Measurements from ENCODE around the gene UBE2D3. TPM values are rescaled to one million over a fixed set of nuclear protein-coding genes. Genes with fewer than 3 reads are reported as not detected.
"Not testable (repeated sequence)": the region's sequence is repeated elsewhere in the genome, so short reads cannot be mapped to it uniquely, and the experiment has no call there.

Gene UBE2D3
- total RNA-seq = 301 and 302 TPM in 2 replicates

- DNase-seq (ENCODE audit: low read depth in 2 of 2) = peak; percentile 91 to 97
Measured at GRCh38 chr4:102826890-102827673, at the start of gene UBE2D3. Gene UBE2D3, minus strand, starts transcription at chr4:102827551. Its CDS starts 1,043 bp downstream, at chr4:102826508.

GRCh38 chr4:102871772-102872171, 44.4 kb upstream of the UBE2D3 start:
- no peak for DNase-seq (ENCODE audit: low read depth in 2 of 2)

- no peak for DNase-seq (ENCODE audit: low read depth in 2 of 2)
Measured at GRCh38 chr4:102869569-102870197, 42.3 kb upstream of the UBE2D3 start.

DNA sequence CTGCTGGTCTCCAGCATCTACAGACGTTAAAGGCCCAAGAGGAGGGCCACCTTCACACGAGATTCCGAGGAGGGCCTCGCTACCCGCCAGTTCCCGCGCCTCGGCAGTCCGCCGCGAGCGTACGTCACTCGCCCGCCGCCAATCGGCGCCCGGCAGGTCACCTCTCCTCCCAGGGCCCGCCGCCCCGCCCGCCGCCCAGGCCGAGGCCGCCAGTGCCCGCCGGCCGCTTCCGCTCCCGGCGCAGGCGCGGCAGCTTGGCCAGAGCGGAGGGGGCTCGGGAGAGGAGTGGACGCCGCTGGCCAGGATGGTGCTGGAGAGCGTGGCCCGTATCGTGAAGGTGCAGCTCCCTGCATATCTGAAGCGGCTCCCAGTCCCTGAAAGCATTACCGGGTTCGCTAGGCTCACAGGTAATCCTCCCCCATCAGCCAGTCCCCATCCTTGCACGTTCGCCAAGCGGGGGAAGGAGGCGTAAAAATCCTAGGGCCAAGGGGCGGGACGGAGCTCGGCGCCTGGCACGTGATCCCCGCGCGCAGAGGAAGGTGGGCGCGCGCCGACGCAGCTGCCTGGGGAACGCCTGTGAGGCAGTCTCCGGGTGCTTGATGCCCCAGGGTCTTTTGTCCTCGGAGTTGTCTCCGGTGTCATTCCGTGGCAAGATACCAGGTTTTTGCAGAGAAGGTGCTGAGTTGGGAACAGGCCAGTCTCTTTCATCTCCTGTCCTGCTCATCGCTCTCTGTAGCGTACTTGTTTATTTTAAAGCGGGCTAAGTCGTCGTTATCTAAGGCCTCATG, 41.6 kb upstream of the UBE2D3 start, which contains the start of gene CISD2:
Gene CISD2 (plus strand): TSS at position 212 of the 788 bp plus-strand sequence. CDS start 93 bp downstream, at position 305.
- peak; percentile 72 to 93 for DNase-seq (ENCODE audit: low read depth in 2 of 2)

DNA sequence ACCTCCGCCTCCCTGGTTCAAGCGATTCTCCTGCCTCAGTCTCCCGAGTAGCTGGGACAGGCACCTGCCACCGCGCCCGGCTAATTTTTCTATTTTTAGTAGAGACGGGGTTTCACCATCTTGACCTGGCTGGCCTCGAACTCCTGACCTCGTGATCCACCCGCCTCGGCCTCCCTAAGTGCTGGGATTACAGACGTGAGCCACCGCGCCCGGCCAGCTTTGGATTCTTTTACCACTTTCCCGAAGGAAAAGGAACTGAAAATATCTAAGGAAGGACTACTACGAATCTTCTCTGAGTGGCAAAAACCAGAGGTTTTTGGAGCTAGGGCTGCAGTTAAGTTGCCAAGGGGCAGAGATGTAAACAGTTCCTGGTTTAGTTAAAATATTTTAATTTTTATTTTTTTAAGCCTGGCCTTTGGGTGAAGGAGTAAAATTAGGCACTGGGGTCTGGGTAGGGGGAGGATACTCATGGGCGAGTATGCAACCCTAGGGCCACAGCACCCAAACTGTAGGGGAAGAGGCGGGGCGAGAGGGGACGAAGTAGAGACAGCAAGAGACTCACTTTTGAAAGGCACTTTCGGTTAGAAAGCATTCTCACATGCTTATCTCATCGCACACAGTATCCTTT, 40.9 kb upstream of the UBE2D3 start:
- DNase-seq (ENCODE audit: low read depth in 2 of 2) = no peak

DNA sequence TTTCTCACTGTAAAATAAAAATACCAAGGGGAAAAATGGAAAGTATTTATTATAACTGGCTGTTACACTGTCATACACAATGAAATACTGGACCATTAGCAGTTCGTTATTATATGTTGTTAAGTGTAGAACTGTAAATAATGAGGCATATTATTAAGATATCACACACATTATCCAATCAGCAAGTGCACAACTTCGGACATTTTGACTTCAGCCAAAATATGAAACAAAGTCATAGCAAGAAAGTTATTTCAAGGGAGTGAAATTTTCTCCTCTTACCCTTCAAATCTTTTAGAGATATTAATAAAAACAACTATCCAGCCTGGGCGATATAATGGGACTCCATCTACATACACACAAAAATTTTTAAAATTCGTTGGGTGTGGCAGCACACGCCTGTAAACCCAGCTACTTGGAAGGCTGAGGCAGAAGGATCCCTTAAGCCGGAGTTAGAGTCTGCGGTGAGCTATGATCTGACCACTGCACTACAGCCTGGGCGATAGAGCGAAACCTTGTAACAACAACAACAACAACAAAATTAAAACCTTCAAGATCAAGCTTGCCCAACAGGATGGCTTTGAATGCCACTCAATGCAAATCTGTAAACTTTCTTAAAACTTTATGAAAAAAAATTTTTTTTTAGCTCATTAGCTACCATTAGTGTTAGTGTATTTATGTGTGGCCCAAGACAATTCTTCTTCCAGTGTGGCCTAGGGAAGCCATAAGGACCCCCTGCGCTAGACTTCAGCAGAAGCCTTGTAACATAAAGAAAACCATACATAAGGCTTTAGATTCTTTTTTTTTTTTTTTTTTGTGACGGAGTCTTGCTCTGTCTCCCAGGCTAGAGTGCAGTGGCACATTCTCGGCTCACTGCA, 40.2 kb upstream of the UBE2D3 start:
- DNase-seq (ENCODE audit: low read depth in 2 of 2) = no peak

GRCh38 chr4:102865327-102865726, 38.0 kb upstream of the UBE2D3 start:
- DNase-seq (ENCODE audit: low read depth in 2 of 2) = not testable (repeated sequence)

- no peak for DNase-seq (ENCODE audit: low read depth in 2 of 2)
Measured at GRCh38 chr4:102862747-102863146, 35.4 kb upstream of the UBE2D3 start.

- no peak for DNase-seq (ENCODE audit: low read depth in 2 of 2)
Measured at GRCh38 chr4:102862016-102862415, 34.7 kb upstream of the UBE2D3 start.

DNA sequence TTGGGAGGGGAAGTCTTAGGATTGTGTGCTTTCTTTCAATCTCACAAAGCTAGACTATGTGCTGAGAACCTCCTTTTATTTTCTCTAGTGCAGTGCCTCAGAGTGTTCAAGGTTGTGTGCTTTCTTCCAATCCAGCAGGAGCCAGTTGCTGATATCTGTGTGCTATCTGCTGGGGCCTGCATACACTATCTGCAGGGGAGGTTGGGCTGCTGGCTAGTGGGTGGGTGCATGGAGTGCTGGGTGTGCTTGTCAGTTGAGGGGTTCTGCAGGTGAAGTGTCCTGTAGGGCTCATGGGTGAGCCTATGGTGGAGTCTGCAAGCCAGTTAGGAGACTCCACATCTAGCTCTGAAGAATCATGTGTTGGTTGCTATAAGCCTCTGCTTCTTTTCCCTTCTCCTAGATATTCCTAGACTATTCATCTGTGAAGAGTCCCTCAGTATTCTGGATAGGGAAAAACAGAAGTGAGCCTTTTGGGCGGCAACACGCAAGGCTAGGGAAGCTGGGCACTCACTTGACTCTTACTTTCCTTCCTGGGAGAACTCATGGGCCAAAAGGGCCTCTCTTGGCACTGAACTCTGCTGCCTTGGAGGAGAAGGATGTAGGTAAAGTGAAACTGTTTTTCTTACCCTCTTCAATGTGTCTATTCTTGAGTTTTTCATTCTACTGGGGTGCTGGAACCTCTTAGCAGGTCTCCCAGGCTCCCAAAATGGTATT, 33.4 kb upstream of the UBE2D3 start:
- DNase-seq (ENCODE audit: low read depth in 2 of 2) = no peak

DNA sequence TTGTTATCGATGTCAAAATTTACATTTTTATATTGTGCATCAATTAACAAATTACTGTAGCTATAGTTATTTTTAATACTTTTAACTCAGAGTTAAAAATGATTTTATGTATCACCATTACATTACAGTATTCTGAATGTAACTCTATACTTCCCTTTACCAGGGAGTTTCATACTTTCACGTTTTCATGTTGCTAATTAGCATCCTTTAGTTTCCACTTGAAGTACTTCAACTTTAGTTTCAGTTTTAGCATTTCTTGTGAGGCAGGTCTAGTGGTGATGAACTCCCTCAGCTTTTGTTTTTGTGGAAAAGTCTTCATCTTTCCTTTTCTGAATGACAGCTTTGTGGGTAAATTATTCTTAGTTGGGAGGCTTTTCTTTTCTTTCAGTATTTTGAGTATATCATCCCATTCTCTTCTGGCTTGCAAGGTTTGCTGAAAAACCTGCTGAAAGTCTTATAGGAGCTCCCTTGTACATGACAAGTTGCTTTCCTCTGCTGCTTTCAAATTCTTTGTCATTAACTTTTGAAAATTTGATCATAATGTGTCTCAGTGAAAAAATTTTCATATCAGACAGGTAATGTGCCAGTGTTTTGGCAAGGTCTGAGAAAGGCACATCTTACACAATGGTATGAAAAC, 31.6 kb upstream of the UBE2D3 start:
- DNase-seq (ENCODE audit: low read depth in 2 of 2) = no peak

- no peak for DNase-seq (ENCODE audit: low read depth in 2 of 2)
Measured at GRCh38 chr4:102850370-102850769, 23.0 kb upstream of the UBE2D3 start.

GRCh38 chr4:102849579-102850104, 22.3 kb upstream of the UBE2D3 start:
- no peak for DNase-seq (ENCODE audit: low read depth in 2 of 2)

- DNase-seq (ENCODE audit: low read depth in 2 of 2) = no peak
Measured at GRCh38 chr4:102847687-102848086, 20.3 kb upstream of the UBE2D3 start.

DNA sequence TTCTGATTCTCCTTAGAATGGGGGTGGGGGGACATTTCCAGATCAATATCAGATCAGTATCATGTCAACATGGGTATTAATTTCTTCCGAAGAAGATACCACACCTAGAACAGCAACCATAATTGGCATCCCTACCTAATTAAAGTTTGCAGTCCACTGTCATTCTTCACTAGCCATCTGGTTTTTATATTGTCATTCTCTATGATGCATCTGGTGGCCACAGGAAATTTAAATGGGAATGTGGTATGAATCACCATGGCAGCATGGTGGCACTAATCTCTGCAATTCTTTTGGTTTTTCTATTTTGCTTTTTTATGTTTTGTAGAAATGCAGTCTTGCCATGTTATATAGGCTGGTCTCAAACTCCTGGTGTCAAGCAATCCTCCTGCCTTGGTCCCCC, 16.6 kb upstream of the UBE2D3 start:
- no peak for DNase-seq (ENCODE audit: low read depth in 2 of 2)

GRCh38 chr4:102843273-102843672, 15.9 kb upstream of the UBE2D3 start:
- DNase-seq (ENCODE audit: low read depth in 2 of 2) = no peak

DNA sequence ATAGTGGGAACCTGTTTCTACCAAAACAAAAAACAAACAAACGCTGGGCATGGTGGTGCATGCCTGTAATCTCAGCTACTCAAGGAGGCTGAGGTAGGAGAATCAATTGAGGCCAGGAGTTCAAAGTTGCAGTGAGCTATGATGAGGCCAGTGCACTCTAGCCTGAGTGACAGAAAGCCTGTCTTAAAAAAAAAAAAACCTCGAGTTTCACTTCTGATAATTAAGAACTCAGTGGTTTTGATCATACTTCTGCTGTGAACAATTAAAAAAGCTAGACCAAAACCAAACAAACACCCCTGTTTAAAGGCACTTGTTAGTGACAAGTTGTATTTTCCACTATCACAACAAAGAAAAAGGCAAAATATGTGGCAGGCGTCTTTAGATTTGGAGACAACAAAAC, 15.0 kb upstream of the UBE2D3 start:
- DNase-seq (ENCODE audit: low read depth in 2 of 2) = no peak

- DNase-seq (ENCODE audit: low read depth in 2 of 2) = no peak
Measured at GRCh38 chr4:102836596-102836995, 9.2 kb upstream of the UBE2D3 start.

DNA sequence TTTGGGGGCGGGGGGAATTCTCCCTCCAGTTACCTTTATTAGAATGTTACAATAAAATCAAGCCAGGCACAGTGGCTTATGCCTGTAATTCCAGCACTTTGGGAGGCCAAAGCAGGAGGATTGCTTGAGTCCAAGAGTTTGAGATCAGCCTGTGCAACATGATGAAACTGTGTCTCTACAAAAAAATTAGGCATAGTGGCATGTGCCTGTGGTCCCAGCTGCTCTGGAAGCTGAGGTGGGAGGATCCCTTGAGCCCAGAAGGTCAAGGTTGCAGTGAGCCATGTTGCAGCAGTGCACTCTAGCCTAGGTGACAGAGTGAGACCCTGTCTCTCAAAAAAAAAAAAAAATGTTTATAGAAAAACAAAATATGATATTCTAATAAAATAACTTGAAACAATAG, 5.3 kb upstream of the UBE2D3 start:
- DNase-seq (ENCODE audit: low read depth in 2 of 2) = no peak

Measured in dermis microvascular lymphatic vessel endothelial cell (primary cell).